HL-60/S4 treated with phorbol 12-myristate 13-acetate at 8.2 ng/mL for 4 days and 3 days (cell line): ENCODE results near the gene SIM2.

Source experiments
- in situ Hi-C: fragments of 300-500 bp; cut with MboI; formaldehyde crosslinking; loops from 2 replicates; pipeline ENCODE4 v1.15.0; 2022; ENCODE audit warnings: low sequenced_read_pairs

SIM2 gene

GRCh38 chr21:36699546-36700294, 805 bp downstream of the SIM2 start:
- in situ Hi-C loops, result no loop called here

- in situ Hi-C loops, result no loop called here
Measured at GRCh38 chr21:36700295-36700970, 1.5 kb downstream of the SIM2 start.

- in situ Hi-C loops, result no loop called here
Measured at GRCh38 chr21:36700971-36701755, 2.2 kb downstream of the SIM2 start.

- in situ Hi-C loops, result no loop called here
Measured at GRCh38 chr21:36701756-36702621, 3.1 kb downstream of the SIM2 start.

- in situ Hi-C loops, result no loop called here
Measured at GRCh38 chr21:36702622-36702968, 3.7 kb downstream of the SIM2 start.

- in situ Hi-C loops, result no loop called here
Measured at GRCh38 chr21:36703123-36703522, 4.2 kb downstream of the SIM2 start.

- in situ Hi-C loops, result no loop called here
Measured at GRCh38 chr21:36703626-36704280, 4.8 kb downstream of the SIM2 start.

GRCh38 chr21:36704281-36704957, 5.5 kb downstream of the SIM2 start:
- in situ Hi-C loops, result no loop called here

GRCh38 chr21:36704958-36705678, 6.2 kb downstream of the SIM2 start:
- in situ Hi-C loops, result no loop called here

GRCh38 chr21:36705679-36706481, 7.0 kb downstream of the SIM2 start:
- in situ Hi-C loops, result no loop called here

- in situ Hi-C loops, result no loop called here
Measured at GRCh38 chr21:36706482-36706852, 7.6 kb downstream of the SIM2 start.

GRCh38 chr21:36706951-36707762, 8.2 kb downstream of the SIM2 start:
- in situ Hi-C loops, result no loop called here

GRCh38 chr21:36707763-36708285, 8.9 kb downstream of the SIM2 start:
- in situ Hi-C loops, result no loop called here

GRCh38 chr21:36708286-36709029, 9.5 kb downstream of the SIM2 start:
- in situ Hi-C loops, result no loop called here

- in situ Hi-C loops, result no loop called here
Measured at GRCh38 chr21:36709030-36709867, 10.3 kb downstream of the SIM2 start.
